HCT116 (cell line): ENCODE results near the gene HOXB1. TPM values are rescaled to one million over a fixed set of nuclear protein-coding genes. Genes with fewer than 3 reads are reported as not detected.

Experiments
- ATAC-seq: fragments of 200-7000 bp; cut with Tn5 transposase; 2 replicates; pipeline ENCODE4 v1.9.1; 2020; ENCODE audit warnings: mild to moderate bottlenecking, moderate library complexity
- BruUV-seq: library from RNA; stranded (reverse); fragments of 400-500 nt; replicated peaks from 2 replicates; lab custom pipeline; 2021; lab: Mats Ljungman, UMichigan
- CTCF ChIA-PET: fragments of 300-600 bp; sonication (Branson Sonifier 250); formaldehyde crosslinking; loops from one replicate; lab custom pipeline; 2021; ENCODE audit warnings: antibody characterized with exemption; lab: Charles Lee
- POLR2A ChIA-PET: fragments of 300-600, 350-600 bp; sonication (Branson Sonifier 250); formaldehyde crosslinking; loops from one replicate; lab custom pipeline; 2021; ENCODE audit warnings: antibody characterized with exemption; lab: Charles Lee
- RAD21 ChIA-PET, 2 experiments: fragments of 300-600 bp; sonication (Branson Sonifier 250); formaldehyde crosslinking; loops; one replicate each; lab custom pipeline; 2023; ENCODE audit warnings: low total read pairs in 2 of 2; ENCODE audit not compliant: uncharacterized antibody in 2 of 2, unreplicated experiment in 2 of 2, low non-redundant PET in 1 of 2; lab: Charles Lee
- DNase-seq: peaks from one replicate; pipeline ENCODE4 v3.0.0-alpha.2; 2010; ENCODE audit warnings: low read depth, low spot score
- H2AFZ ChIP-seq: fragments of 200-600 bp; shearing (Covaris generic), sonication (generic); 2 replicates; pipeline ENCODE4 v1.6.1; 2017; ENCODE audit warnings: low read depth, mixed run types, mixed read lengths, antibody characterized with exemption, low read length; ENCODE audit not compliant: poor library complexity, severe bottlenecking
- H3K27ac ChIP-seq: 2 replicates; pipeline ENCODE4 v1.5.1; 2012; ENCODE audit warnings: low read depth, low read length
- H3K27me3 ChIP-seq: fragments of 200-600 bp; sonication (generic); 2 replicates; pipeline ENCODE4 v1.6.1; 2016; ENCODE audit warnings: mixed run types, low read length, mixed read lengths; ENCODE audit not compliant: insufficient read depth
- H3K36me3 ChIP-seq, 2 experiments: fragments of 200-500 bp in 1 of 2; fragments of 200-600 bp in 1 of 2; sonication (Bioruptor generic) in 1 of 2; sonication (generic) in 1 of 2; 2 replicates each; pipeline versions ENCODE4 v1.5.1 to v1.6.1; 2014 to 2016; ENCODE audit warnings: low read length in 2 of 2, inconsistent platforms in 1 of 2, mixed read lengths in 1 of 2, mixed run types in 1 of 2; ENCODE audit not compliant: insufficient read depth in 2 of 2, control insufficient read depth in 1 of 2
- H3K4me1 ChIP-seq, 2 experiments: fragments of 200-600 bp in 1 of 2; sonication (generic) in 1 of 2; 2 replicates each; pipeline versions ENCODE4 v1.5.1 to v1.6.1; 2012 to 2017; ENCODE audit warnings: low read length in 2 of 2, inconsistent platforms in 1 of 2, mild to moderate bottlenecking in 1 of 2, mixed read lengths in 1 of 2, mixed run types in 1 of 2, moderate library complexity in 1 of 2; ENCODE audit not compliant: insufficient read depth in 2 of 2, control insufficient read depth in 1 of 2
- H3K4me2 ChIP-seq: fragments of 200-600 bp; sonication (generic); 2 replicates; pipeline ENCODE4 v1.6.1; 2017; ENCODE audit warnings: mixed run types, low read length, mixed read lengths
- H3K4me3 ChIP-seq, 2 experiments: fragments of 200-600 bp in 1 of 2; sonication (generic) in 1 of 2; replicated peaks in 1 of 2; 2 replicates each; pipeline ENCODE4 v1.5.1; 2011 to 2016; ENCODE audit warnings: low read length in 2 of 2, control low read depth in 1 of 2, low read depth in 1 of 2, mild to moderate bottlenecking in 1 of 2, mixed read lengths in 1 of 2, mixed run types in 1 of 2
- H3K79me2 ChIP-seq: fragments of 200-600 bp; sonication (generic); 2 replicates; pipeline ENCODE4 v1.6.1; 2017; ENCODE audit warnings: mild to moderate bottlenecking, mixed run types, low read length, moderate library complexity, mixed read lengths; ENCODE audit not compliant: insufficient read depth
- H3K9ac ChIP-seq: fragments of 200-600 bp; sonication (generic); 2 replicates; pipeline ENCODE4 v1.6.1; 2016; ENCODE audit warnings: low read length, mixed read lengths
- H3K9me2 ChIP-seq: fragments of 200-600 bp; sonication (generic), shearing (Covaris generic); 2 replicates; pipeline ENCODE4 v1.6.1; 2017; ENCODE audit warnings: mixed run types, mild to moderate bottlenecking, moderate library complexity; ENCODE audit not compliant: insufficient read depth
- H3K9me3 ChIP-seq, 2 experiments: fragments of 200-500 bp in 1 of 2; fragments of 200-600 bp in 1 of 2; sonication (Bioruptor generic) in 1 of 2; sonication (generic) in 1 of 2; 2 replicates each; pipeline ENCODE4 v1.6.1; 2014 to 2017; ENCODE audit warnings: low read length in 2 of 2, mixed read lengths in 2 of 2, inconsistent platforms in 1 of 2, low read depth in 1 of 2, mild to moderate bottlenecking in 1 of 2, mixed run types in 1 of 2, moderate library complexity in 1 of 2; ENCODE audit not compliant: control insufficient read depth in 1 of 2, insufficient read depth in 1 of 2
- H4K20me1 ChIP-seq: fragments of 200-600 bp; sonication (generic), shearing (Covaris generic); 2 replicates; pipeline ENCODE4 v1.6.1; 2017; ENCODE audit warnings: mixed run types, mild to moderate bottlenecking, moderate library complexity; ENCODE audit not compliant: insufficient read depth
- CBX3 ChIP-seq: IDR thresholded peaks from 2 replicates; pipeline ENCODE4 v1.6.1; 2012; ENCODE audit warnings: low read depth
- CEBPB ChIP-seq: IDR thresholded peaks from 2 replicates; pipeline ENCODE4 v1.6.1; 2012; ENCODE audit warnings: low read depth
- CTCF ChIP-seq, 3 experiments: fragments of 200-600 bp in 1 of 3; sonication (generic) in 1 of 3; IDR thresholded peaks in 2 of 3; conservative IDR thresholded peaks in 1 of 3; 2 replicates each; pipeline ENCODE4 v1.5.1; 2012 to 2017; ENCODE audit warnings: low read depth in 2 of 3, low read length in 2 of 3, antibody characterized with exemption in 1 of 3, borderline replicate concordance in 1 of 3, control low read depth in 1 of 3, mild to moderate bottlenecking in 1 of 3, mixed read lengths in 1 of 3, mixed run types in 1 of 3, moderate library complexity in 1 of 3; ENCODE audit not compliant: insufficient read depth in 1 of 3
- EGR1 ChIP-seq: IDR thresholded peaks from 2 replicates; pipeline ENCODE4 v1.6.1; 2012; ENCODE audit warnings: low read depth
- ELF1 ChIP-seq: IDR thresholded peaks from 2 replicates; pipeline ENCODE4 v1.6.1; 2012; ENCODE audit warnings: low read depth, borderline replicate concordance
- EZH2 ChIP-seq: fragments of 200-600 bp; sonication (generic); IDR thresholded peaks from 2 replicates; pipeline ENCODE4 v1.6.1; 2017; ENCODE audit warnings: antibody characterized with exemption, mixed run types
- EZH2phosphoT487 ChIP-seq: fragments of 200-600 bp; IDR thresholded peaks from 2 replicates; pipeline ENCODE4 v1.6.1; 2018; ENCODE audit warnings: antibody characterized with exemption, borderline replicate concordance
- FOSL1 ChIP-seq: IDR thresholded peaks from 2 replicates; pipeline ENCODE4 v1.6.1; 2012; ENCODE audit warnings: low read depth
- JUND ChIP-seq: IDR thresholded peaks from 2 replicates; pipeline ENCODE4 v1.6.1; 2012
- POLR2A ChIP-seq: IDR thresholded peaks from 2 replicates; pipeline ENCODE4 v1.7.0; 2011; ENCODE audit warnings: borderline replicate concordance; ENCODE audit not compliant: insufficient read depth, insufficient read length; ENCODE audit errors: extremely low read depth
- SP1 ChIP-seq: IDR thresholded peaks from 2 replicates; pipeline ENCODE4 v1.6.1; 2012; ENCODE audit warnings: low read depth
- SRF ChIP-seq: IDR thresholded peaks from 2 replicates; pipeline ENCODE4 v1.6.1; 2012; ENCODE audit warnings: low read depth
- TCF7L2 ChIP-seq: IDR thresholded peaks from 2 replicates; pipeline ENCODE4 v1.7.0; 2011; ENCODE audit warnings: borderline replicate concordance, inconsistent platforms; ENCODE audit not compliant: insufficient read depth, insufficient read length; ENCODE audit errors: extremely low read depth
- YY1 ChIP-seq: IDR thresholded peaks from 2 replicates; pipeline ENCODE4 v1.6.1; 2011; ENCODE audit warnings: low read length, low read depth, moderate library complexity, mild to moderate bottlenecking; ENCODE audit not compliant: insufficient replicate concordance; ENCODE audit errors: extremely low read depth
- ZNF274 ChIP-seq: fragments of 200-500 bp; sonication (Bioruptor generic); IDR thresholded peaks from 2 replicates; pipeline ENCODE4 v1.6.1; 2014; ENCODE audit warnings: mild to moderate bottlenecking, low read depth, low read length, inconsistent platforms
- intact Hi-C: fragments of 100-400 bp; cut with micrococcal nuclease; formaldehyde crosslinking; loops from 2 replicates; pipeline ENCODE4 v1.10.0; 2022
- total RNA-seq: library from RNA; stranded (reverse); gene quantifications from one replicate; pipeline ENCODE4 v1.2.1, GENCODE V29; 2021; ENCODE audit not compliant: unreplicated experiment
- TF ChIP-seq, protein P1 (sequence below): IDR thresholded peaks from 2 replicates; pipeline ENCODE4 v1.6.1; 2012
- TF ChIP-seq, protein P2 (sequence below): IDR thresholded peaks from 2 replicates; pipeline ENCODE4 v1.6.1; 2012
- TF ChIP-seq, protein P3 (sequence below): IDR thresholded peaks from 2 replicates; pipeline ENCODE4 v1.6.1; 2012; ENCODE audit warnings: low read depth
- TF ChIP-seq, protein P4 (sequence below): IDR thresholded peaks from 2 replicates; pipeline ENCODE4 v1.6.1; 2011; ENCODE audit warnings: mild to moderate bottlenecking, low read length, moderate library complexity; ENCODE audit not compliant: insufficient replicate concordance; ENCODE audit errors: extremely low read depth

Gene HOXB1
- total RNA-seq, 1 experiment from 2014 or later, result not detected

GRCh38 chr17:48546137-48546923 is 15.5 kb upstream of the HOXB1 start:
- H3K4me1 ChIP-seq, result peaks cover 0 to 10% of the 10 kb centered on the region in 2 experiments; a peak in 2 of 4 replicates
- H3K9me2 ChIP-seq, result no peaks in the 10 kb centered on the region
- no peak for TF ChIP-seq SP1
- TF ChIP-seq CTCF (IDR thresholded peaks at IDR 0.05 in 2 of 3, conservative IDR thresholded peaks at IDR 0.05 in 1 of 3; ENCODE audit: borderline replicate concordance in 1 of 3, insufficient read depth in 1 of 3, low read depth in 2 of 3, low read length in 2 of 3), result no peak
- TF ChIP-seq CBX3, result no peak
- no peak for TF ChIP-seq CEBPB
- TF ChIP-seq EZH2, result no peak
- TF ChIP-seq, protein P1, sequence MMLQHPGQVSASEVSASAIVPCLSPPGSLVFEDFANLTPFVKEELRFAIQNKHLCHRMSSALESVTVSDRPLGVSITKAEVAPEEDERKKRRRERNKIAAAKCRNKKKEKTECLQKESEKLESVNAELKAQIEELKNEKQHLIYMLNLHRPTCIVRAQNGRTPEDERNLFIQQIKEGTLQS, result no peak
- TF ChIP-seq TCF7L2, result no peak
- no peak for TF ChIP-seq ZNF274
- TF ChIP-seq, protein P2, sequence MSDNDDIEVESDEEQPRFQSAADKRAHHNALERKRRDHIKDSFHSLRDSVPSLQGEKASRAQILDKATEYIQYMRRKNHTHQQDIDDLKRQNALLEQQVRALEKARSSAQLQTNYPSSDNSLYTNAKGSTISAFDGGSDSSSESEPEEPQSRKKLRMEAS, result no peak
- no peak for TF ChIP-seq YY1
- TF ChIP-seq POLR2A, result no peak
- no peak for TF ChIP-seq EZH2phosphoT487
- no peak for TF ChIP-seq FOSL1
- TF ChIP-seq EGR1, result no peak
- TF ChIP-seq, protein P3, sequence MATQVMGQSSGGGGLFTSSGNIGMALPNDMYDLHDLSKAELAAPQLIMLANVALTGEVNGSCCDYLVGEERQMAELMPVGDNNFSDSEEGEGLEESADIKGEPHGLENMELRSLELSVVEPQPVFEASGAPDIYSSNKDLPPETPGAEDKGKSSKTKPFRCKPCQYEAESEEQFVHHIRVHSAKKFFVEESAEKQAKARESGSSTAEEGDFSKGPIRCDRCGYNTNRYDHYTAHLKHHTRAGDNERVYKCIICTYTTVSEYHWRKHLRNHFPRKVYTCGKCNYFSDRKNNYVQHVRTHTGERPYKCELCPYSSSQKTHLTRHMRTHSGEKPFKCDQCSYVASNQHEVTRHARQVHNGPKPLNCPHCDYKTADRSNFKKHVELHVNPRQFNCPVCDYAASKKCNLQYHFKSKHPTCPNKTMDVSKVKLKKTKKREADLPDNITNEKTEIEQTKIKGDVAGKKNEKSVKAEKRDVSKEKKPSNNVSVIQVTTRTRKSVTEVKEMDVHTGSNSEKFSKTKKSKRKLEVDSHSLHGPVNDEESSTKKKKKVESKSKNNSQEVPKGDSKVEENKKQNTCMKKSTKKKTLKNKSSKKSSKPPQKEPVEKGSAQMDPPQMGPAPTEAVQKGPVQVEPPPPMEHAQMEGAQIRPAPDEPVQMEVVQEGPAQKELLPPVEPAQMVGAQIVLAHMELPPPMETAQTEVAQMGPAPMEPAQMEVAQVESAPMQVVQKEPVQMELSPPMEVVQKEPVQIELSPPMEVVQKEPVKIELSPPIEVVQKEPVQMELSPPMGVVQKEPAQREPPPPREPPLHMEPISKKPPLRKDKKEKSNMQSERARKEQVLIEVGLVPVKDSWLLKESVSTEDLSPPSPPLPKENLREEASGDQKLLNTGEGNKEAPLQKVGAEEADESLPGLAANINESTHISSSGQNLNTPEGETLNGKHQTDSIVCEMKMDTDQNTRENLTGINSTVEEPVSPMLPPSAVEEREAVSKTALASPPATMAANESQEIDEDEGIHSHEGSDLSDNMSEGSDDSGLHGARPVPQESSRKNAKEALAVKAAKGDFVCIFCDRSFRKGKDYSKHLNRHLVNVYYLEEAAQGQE, result no peak
- TF ChIP-seq, protein P4, sequence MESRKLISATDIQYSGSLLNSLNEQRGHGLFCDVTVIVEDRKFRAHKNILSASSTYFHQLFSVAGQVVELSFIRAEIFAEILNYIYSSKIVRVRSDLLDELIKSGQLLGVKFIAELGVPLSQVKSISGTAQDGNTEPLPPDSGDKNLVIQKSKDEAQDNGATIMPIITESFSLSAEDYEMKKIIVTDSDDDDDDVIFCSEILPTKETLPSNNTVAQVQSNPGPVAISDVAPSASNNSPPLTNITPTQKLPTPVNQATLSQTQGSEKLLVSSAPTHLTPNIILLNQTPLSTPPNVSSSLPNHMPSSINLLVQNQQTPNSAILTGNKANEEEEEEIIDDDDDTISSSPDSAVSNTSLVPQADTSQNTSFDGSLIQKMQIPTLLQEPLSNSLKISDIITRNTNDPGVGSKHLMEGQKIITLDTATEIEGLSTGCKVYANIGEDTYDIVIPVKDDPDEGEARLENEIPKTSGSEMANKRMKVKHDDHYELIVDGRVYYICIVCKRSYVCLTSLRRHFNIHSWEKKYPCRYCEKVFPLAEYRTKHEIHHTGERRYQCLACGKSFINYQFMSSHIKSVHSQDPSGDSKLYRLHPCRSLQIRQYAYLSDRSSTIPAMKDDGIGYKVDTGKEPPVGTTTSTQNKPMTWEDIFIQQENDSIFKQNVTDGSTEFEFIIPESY, result no peak
- no peak for TF ChIP-seq SRF
- TF ChIP-seq JUND, result no peak
- no peak for TF ChIP-seq ELF1
- TF ChIP-seq, all 23 proteins: peak for 0
- no peak overlapping the region for H2AFZ ChIP-seq
- H3K79me2 ChIP-seq, result no peaks in the 10 kb centered on the region
- RAD21 ChIA-PET, result no interaction called here
- no peak overlapping the region for H3K9ac ChIP-seq
- intact Hi-C loops, result no loop called here
- H3K9me3 ChIP-seq, result no peaks in the 10 kb centered on the region
- POLR2A ChIA-PET, result no interaction called here
- H3K27ac ChIP-seq, result no peak overlapping the region
- DNase-seq (no peak), ATAC-seq (no peak)
- H3K4me3 ChIP-seq, result no peak overlapping the region
- CTCF ChIA-PET, result interaction anchor here (1.0 to 1.4 kb wide), 2 partner anchors 24 to 48 kb away, joined by 3 to 5 read pairs; no protein-coding TSS in a partner anchor
- H3K36me3 ChIP-seq, result peaks cover 0 to 4% of the 10 kb centered on the region in 2 experiments; a peak in 1 of 4 replicates
- no TSS peak for BruUV-seq
- no peaks in the 10 kb centered on the region for H4K20me1 ChIP-seq
- no peak overlapping the region for H3K4me2 ChIP-seq
- H3K27me3 ChIP-seq, result no peaks in the 10 kb centered on the region
